Ishikawa (cell line): ENCODE measurements around the gene POLR3A.
A peak's percentile ranks its signal among the peaks of the same experiment; 100 is the strongest.

Experiments
- CEBPB ChIP-seq: IDR thresholded peaks from 2 replicates; pipeline ENCODE4 v1.6.1; 2012
- CREB1 ChIP-seq: IDR thresholded peaks from 2 replicates; pipeline ENCODE4 v1.6.1; 2012; ENCODE audit warnings: low read depth
- EGR1 ChIP-seq: IDR thresholded peaks from 2 replicates; pipeline ENCODE4 v1.6.1; 2012
- EP300 ChIP-seq: IDR thresholded peaks from 2 replicates; pipeline ENCODE4 v1.6.1; 2012; ENCODE audit warnings: borderline replicate concordance
- FOXM1 ChIP-seq: IDR thresholded peaks from 2 replicates; pipeline ENCODE4 v1.6.1; 2012; ENCODE audit warnings: low read depth, borderline replicate concordance
- NFIC ChIP-seq: IDR thresholded peaks from 2 replicates; pipeline ENCODE4 v1.6.1; 2012
- RAD21 ChIP-seq: IDR thresholded peaks from 2 replicates; pipeline ENCODE4 v1.6.1; 2012; ENCODE audit warnings: low read depth
- TAF1 ChIP-seq: IDR thresholded peaks from 2 replicates; pipeline ENCODE4 v1.6.1; 2012; ENCODE audit warnings: low read depth, mild to moderate bottlenecking
- TCF12 ChIP-seq: IDR thresholded peaks from 2 replicates; pipeline ENCODE4 v1.6.1; 2012; ENCODE audit warnings: low read depth
- TEAD4 ChIP-seq: IDR thresholded peaks from 2 replicates; pipeline ENCODE4 v1.6.1; 2012
- YY1 ChIP-seq: IDR thresholded peaks from 2 replicates; pipeline ENCODE4 v1.6.1; 2012; ENCODE audit warnings: low read depth
- ZBTB7A ChIP-seq: IDR thresholded peaks from 2 replicates; pipeline ENCODE4 v1.6.1; 2012; ENCODE audit warnings: low read depth
- TF ChIP-seq, protein P1 (sequence below): IDR thresholded peaks from 2 replicates; pipeline ENCODE4 v1.6.1; 2012; ENCODE audit warnings: low read depth, mild to moderate bottlenecking
- TF ChIP-seq, protein P2 (sequence below): IDR thresholded peaks from 2 replicates; pipeline ENCODE4 v1.6.1; 2012
- TF ChIP-seq, protein P3 (sequence below): IDR thresholded peaks from 2 replicates; pipeline ENCODE4 v1.6.1; 2012

POLR3A gene

DNA sequence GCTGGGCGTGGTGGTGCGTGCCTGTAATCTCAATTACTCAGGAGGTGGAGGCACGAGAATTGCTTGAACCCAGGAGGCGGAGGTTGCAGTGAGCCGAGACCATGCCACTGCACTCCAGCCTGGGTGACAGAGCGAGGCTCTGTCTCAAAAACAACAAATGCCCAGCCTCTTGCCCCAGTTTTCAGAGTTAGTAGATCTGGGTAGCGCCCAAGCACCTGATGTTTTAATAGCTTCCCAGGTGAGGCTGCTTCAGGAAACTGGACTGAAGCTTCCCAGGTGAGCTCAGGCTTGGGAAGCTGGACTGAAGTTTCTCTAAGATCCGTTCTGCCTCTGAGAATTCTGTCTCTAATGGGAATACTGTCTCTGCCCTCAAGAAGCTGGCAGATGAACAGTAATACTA, 16.5 kb upstream of the POLR3A start:
- TF ChIP-seq TAF1 (no peak), TCF12 (no peak), FOXM1 (no peak), YY1 (no peak), CREB1 (no peak), ZBTB7A (no peak), EP300 (no peak), NFIC (no peak), EGR1 (no peak), TEAD4 (no peak), RAD21 (no peak), CEBPB (no peak)
- TF ChIP-seq, protein P1, sequence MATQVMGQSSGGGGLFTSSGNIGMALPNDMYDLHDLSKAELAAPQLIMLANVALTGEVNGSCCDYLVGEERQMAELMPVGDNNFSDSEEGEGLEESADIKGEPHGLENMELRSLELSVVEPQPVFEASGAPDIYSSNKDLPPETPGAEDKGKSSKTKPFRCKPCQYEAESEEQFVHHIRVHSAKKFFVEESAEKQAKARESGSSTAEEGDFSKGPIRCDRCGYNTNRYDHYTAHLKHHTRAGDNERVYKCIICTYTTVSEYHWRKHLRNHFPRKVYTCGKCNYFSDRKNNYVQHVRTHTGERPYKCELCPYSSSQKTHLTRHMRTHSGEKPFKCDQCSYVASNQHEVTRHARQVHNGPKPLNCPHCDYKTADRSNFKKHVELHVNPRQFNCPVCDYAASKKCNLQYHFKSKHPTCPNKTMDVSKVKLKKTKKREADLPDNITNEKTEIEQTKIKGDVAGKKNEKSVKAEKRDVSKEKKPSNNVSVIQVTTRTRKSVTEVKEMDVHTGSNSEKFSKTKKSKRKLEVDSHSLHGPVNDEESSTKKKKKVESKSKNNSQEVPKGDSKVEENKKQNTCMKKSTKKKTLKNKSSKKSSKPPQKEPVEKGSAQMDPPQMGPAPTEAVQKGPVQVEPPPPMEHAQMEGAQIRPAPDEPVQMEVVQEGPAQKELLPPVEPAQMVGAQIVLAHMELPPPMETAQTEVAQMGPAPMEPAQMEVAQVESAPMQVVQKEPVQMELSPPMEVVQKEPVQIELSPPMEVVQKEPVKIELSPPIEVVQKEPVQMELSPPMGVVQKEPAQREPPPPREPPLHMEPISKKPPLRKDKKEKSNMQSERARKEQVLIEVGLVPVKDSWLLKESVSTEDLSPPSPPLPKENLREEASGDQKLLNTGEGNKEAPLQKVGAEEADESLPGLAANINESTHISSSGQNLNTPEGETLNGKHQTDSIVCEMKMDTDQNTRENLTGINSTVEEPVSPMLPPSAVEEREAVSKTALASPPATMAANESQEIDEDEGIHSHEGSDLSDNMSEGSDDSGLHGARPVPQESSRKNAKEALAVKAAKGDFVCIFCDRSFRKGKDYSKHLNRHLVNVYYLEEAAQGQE = no peak
- TF ChIP-seq, protein P2, sequence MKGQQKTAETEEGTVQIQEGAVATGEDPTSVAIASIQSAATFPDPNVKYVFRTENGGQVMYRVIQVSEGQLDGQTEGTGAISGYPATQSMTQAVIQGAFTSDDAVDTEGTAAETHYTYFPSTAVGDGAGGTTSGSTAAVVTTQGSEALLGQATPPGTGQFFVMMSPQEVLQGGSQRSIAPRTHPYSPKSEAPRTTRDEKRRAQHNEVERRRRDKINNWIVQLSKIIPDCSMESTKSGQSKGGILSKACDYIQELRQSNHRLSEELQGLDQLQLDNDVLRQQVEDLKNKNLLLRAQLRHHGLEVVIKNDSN = no peak
- TF ChIP-seq, protein P3, sequence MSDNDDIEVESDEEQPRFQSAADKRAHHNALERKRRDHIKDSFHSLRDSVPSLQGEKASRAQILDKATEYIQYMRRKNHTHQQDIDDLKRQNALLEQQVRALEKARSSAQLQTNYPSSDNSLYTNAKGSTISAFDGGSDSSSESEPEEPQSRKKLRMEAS = no peak

DNA sequence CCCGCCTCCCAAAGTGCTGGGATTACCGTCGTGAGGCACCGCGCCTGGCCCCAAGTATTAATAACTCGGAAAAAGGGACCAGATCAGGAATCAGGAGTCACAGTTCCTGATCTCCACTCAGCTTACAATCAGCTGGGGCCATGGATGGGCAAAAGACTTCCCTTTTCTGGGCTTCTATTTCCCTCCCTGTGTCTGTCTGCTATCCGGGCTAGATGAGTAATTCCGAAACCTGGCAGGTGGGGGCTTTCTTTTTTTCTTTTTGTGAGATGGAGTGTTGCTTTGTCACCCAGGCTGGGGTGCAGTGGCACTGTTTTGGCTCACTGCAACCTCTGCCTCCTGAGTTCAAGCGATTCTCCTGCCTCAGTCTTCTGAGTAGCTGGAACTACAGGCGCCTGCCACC, 15.9 kb upstream of the POLR3A start:
- TF ChIP-seq TAF1 (no peak), CEBPB (no peak), EGR1 (no peak), NFIC (no peak), EP300 (no peak), TEAD4 (no peak), ZBTB7A (no peak), TCF12 (no peak), FOXM1 (no peak), YY1 (no peak), RAD21 (no peak), CREB1 (no peak)
- TF ChIP-seq, protein P2 = no peak
- TF ChIP-seq, protein P1 = no peak
- TF ChIP-seq, protein P3 = no peak

DNA sequence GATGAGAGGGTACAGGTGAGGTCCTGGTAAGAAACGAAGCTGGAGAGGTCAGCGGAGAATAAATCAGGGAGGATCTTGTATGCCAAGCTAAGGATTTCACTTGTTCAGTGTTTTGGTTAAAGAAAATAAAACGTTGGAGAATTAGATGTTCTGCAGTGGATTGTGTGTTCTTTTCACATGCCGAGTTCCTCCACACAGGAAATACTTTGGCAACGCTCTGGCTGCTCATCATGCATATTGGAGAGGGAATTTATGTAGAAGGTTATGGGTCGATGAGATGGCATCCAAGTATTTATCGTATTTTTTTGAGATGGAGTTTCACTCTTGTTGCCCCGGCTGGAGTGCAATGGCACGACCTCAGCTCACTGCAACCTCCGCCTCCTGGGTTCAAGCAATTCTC, 15.4 kb upstream of the POLR3A start:
- TF ChIP-seq, protein P1 = no peak
- TF ChIP-seq FOXM1 (no peak), CREB1 (no peak), TCF12 (no peak), EGR1 (no peak), EP300 (no peak), NFIC (no peak), RAD21 (no peak), ZBTB7A (no peak), TEAD4 (no peak), YY1 (no peak)
- TF ChIP-seq, protein P3 = no peak
- TF ChIP-seq, protein P2 = no peak

DNA sequence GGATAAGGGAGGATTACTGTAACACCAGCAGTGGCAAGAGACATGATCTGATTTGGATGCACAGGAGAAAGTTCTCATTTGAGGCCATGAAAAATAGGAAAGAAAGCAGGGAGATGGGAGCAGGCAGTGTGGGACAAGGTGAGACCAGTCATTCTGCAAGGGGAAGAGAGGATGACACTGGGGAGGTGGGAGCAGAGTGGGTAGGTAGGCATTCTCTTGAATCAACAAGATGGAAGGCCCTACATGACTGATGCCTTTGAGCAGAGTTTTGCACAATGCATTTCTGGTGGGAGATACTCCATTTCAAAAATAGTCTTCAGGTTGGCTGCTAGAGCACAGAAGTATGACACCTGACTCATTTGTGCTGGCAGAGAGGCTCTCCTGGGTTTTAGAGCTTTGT, 14.9 kb upstream of the POLR3A start:
- TF ChIP-seq, protein P2 = no peak
- TF ChIP-seq TAF1 (no peak), TCF12 (no peak), TEAD4 (no peak), YY1 (peak; percentile 22; the same call in 1 of the 2 replicates)
